Trophoblast cell (in vitro differentiated cells and primary cell): Measurements from ENCODE around the gene ME1.
A peak's percentile ranks its signal among the peaks of the same experiment; 100 is the strongest.
"Not testable (repeated sequence)": the region's sequence is repeated elsewhere in the genome, so short reads cannot be mapped to it uniquely, and the experiment has no call there.

Source experiments
- DNase-seq, 2 donors: peaks; one replicate each; pipeline ENCODE4 v3.0.0-alpha.2; 2016
- H2AFZ ChIP-seq: 2 replicates; pipeline ENCODE4 v1.6.1; 2013; ENCODE audit warnings: low read length, moderate library complexity, mild to moderate bottlenecking; ENCODE audit not compliant: insufficient read depth, poor library complexity
- H2AK5ac ChIP-seq: 2 replicates; pipeline ENCODE4 v1.6.1; 2013; ENCODE audit warnings: mild to moderate bottlenecking, low read length
- H2BK120ac ChIP-seq: 2 replicates; pipeline ENCODE4 v1.6.1; 2013; ENCODE audit warnings: low read length, mild to moderate bottlenecking, moderate library complexity; ENCODE audit not compliant: insufficient read depth, poor library complexity
- H2BK12ac ChIP-seq: 2 replicates; pipeline ENCODE4 v1.6.1; 2013; ENCODE audit warnings: mild to moderate bottlenecking, low read length, moderate library complexity
- H2BK5ac ChIP-seq: 2 replicates; pipeline ENCODE4 v1.6.1; 2013; ENCODE audit warnings: low read length, low read depth, moderate library complexity, mild to moderate bottlenecking; ENCODE audit not compliant: poor library complexity
- H3K14ac ChIP-seq: 2 replicates; pipeline ENCODE4 v1.6.1; 2013; ENCODE audit warnings: mild to moderate bottlenecking, low read length
- H3K18ac ChIP-seq: 2 replicates; pipeline ENCODE4 v1.6.1; 2013; ENCODE audit warnings: mild to moderate bottlenecking, low read length
- H3K23ac ChIP-seq: 2 replicates; pipeline ENCODE4 v1.6.1; 2013; ENCODE audit warnings: low read length
- H3K27ac ChIP-seq: 2 replicates; pipeline ENCODE4 v1.5.1; 2013; ENCODE audit warnings: low read depth, mild to moderate bottlenecking, inconsistent platforms, low read length, moderate library complexity
- H3K27me3 ChIP-seq: 2 replicates; pipeline ENCODE4 v1.6.1; 2013; ENCODE audit warnings: inconsistent platforms, mild to moderate bottlenecking, low read length, moderate library complexity; ENCODE audit not compliant: insufficient read depth
- H3K36me3 ChIP-seq, 2 experiments: 1 replicate in 1 of 2; 2 replicates in 1 of 2; pipeline ENCODE4 v1.6.1; 2013; ENCODE audit warnings: low read length in 2 of 2, mild to moderate bottlenecking in 2 of 2, moderate library complexity in 1 of 2; ENCODE audit not compliant: insufficient read depth in 2 of 2, control insufficient read depth in 1 of 2
- H3K4ac ChIP-seq: 2 replicates; pipeline ENCODE4 v1.6.1; 2013; ENCODE audit warnings: low read depth, mild to moderate bottlenecking, low read length, moderate library complexity
- H3K4me1 ChIP-seq, 2 experiments: 1 replicate in 1 of 2; 2 replicates in 1 of 2; pipeline ENCODE4 v1.6.1; 2013; ENCODE audit warnings: low read length in 2 of 2, mild to moderate bottlenecking in 2 of 2, moderate library complexity in 1 of 2; ENCODE audit not compliant: insufficient read depth in 2 of 2, control insufficient read depth in 1 of 2
- H3K4me2 ChIP-seq: 2 replicates; pipeline ENCODE4 v1.6.1; 2013; ENCODE audit warnings: inconsistent platforms, mild to moderate bottlenecking, low read length, moderate library complexity
- H3K4me3 ChIP-seq: 2 replicates; pipeline ENCODE4 v1.5.1; 2013; ENCODE audit warnings: mild to moderate bottlenecking, low read depth, low read length, inconsistent platforms
- H3K79me1 ChIP-seq: one replicate; pipeline ENCODE4 v1.6.1; 2013; ENCODE audit warnings: low read length
- H3K79me2 ChIP-seq: 2 replicates; pipeline ENCODE4 v1.6.1; 2013; ENCODE audit warnings: low read length, mild to moderate bottlenecking; ENCODE audit not compliant: control insufficient read depth, insufficient read depth, poor library complexity
- H3K9ac ChIP-seq: 2 replicates; pipeline ENCODE4 v1.6.1; 2013; ENCODE audit warnings: mild to moderate bottlenecking, low read length
- H3K9me3 ChIP-seq: 2 replicates; pipeline ENCODE4 v1.6.1; 2013; ENCODE audit warnings: low read depth, mild to moderate bottlenecking, control low read depth, inconsistent platforms, low read length; ENCODE audit not compliant: insufficient read depth
- H4K12ac ChIP-seq: 2 replicates; pipeline ENCODE4 v1.6.1; 2013; ENCODE audit warnings: low read depth, mild to moderate bottlenecking, low read length, moderate library complexity
- H4K8ac ChIP-seq: 2 replicates; pipeline ENCODE4 v1.6.1; 2013; ENCODE audit warnings: low read depth, mild to moderate bottlenecking, low read length, moderate library complexity
- H4K91ac ChIP-seq: one replicate; pipeline ENCODE4 v1.6.1; 2013; ENCODE audit warnings: low read depth, mild to moderate bottlenecking, low read length, moderate library complexity
- WGBS: extraction: QIAGEN DNeasy Blood & Tissue Kit; methylation state at CpG from one replicate; pipeline ENCODE4 v1.1.7; 2013; ENCODE audit warnings: missing lambda C conversion rate; ENCODE audit not compliant: insufficient read length, insufficient coverage; ENCODE audit errors: extremely low coverage; 5-methylcytosine and 5-hydroxymethylcytosine counted together

The ME1 gene

GRCh38 chr6:83462524-83462923, 31.7 kb upstream of the ME1 start:
- H4K91ac ChIP-seq = no peak overlapping the region

GRCh38 chr6:83461438-83461837, 30.6 kb upstream of the ME1 start:
- no peak overlapping the region for H3K4ac ChIP-seq
- no peak overlapping the region for H2BK12ac ChIP-seq
- no peaks in the 10 kb centered on the region for H3K79me1 ChIP-seq
- no peak overlapping the region for H2BK5ac ChIP-seq
- no peak overlapping the region for H3K9ac ChIP-seq
- WGBS = no CpG with 5 or more reads among the region's 1 CpG
- H3K4me2 ChIP-seq = no peak overlapping the region
- no peak overlapping the region for H4K91ac ChIP-seq
- H3K79me2 ChIP-seq = no peaks in the 10 kb centered on the region
- H4K12ac ChIP-seq = no peak overlapping the region
- H3K18ac ChIP-seq = no peak overlapping the region
- no peak overlapping the region for H4K8ac ChIP-seq
- peaks cover 2% of the 10 kb centered on the region for H3K27me3 ChIP-seq
- H3K4me1 ChIP-seq = peaks cover 0 to 2% of the 10 kb centered on the region in 2 experiments
- H3K36me3 ChIP-seq = no peaks in the 10 kb centered on the region
- no peak overlapping the region for H3K27ac ChIP-seq
- H2AK5ac ChIP-seq = no peak overlapping the region
- H3K4me3 ChIP-seq = no peak overlapping the region
- H3K9me3 ChIP-seq = no peaks in the 10 kb centered on the region
- H3K14ac ChIP-seq = no peak overlapping the region
- no peak overlapping the region for H3K23ac ChIP-seq
- no peak overlapping the region for H2BK120ac ChIP-seq
- DNase-seq = no peak
- no peak overlapping the region for H2AFZ ChIP-seq

More at GRCh38 chr6:83462524-83462923, 31.7 kb upstream of the ME1 start:
- H3K79me1 ChIP-seq = no peaks in the 10 kb centered on the region
- H3K9ac ChIP-seq = no peak overlapping the region
- peaks cover 0 to 2% of the 10 kb centered on the region in 2 experiments for H3K4me1 ChIP-seq
- no peak overlapping the region for H2BK12ac ChIP-seq
- H3K14ac ChIP-seq = no peak overlapping the region
- no CpG with 5 or more reads among the region's 1 CpG for whole genome bisulfite sequencing
- H3K4me2 ChIP-seq = peak overlapping the region; percentile 28
- peak in 1 of 2 donors; percentile 4 for DNase-seq
- no peak overlapping the region for H3K4me3 ChIP-seq
- no peak overlapping the region for H2BK120ac ChIP-seq
- no peak overlapping the region for H3K23ac ChIP-seq
- H3K4ac ChIP-seq = no peak overlapping the region
- H3K27me3 ChIP-seq = peaks cover 2% of the 10 kb centered on the region
- H4K8ac ChIP-seq = no peak overlapping the region
- no peaks in the 10 kb centered on the region for H3K9me3 ChIP-seq
- H2AK5ac ChIP-seq = no peak overlapping the region
- H4K12ac ChIP-seq = no peak overlapping the region
- H3K79me2 ChIP-seq = no peaks in the 10 kb centered on the region
- no peak overlapping the region for H3K27ac ChIP-seq
- H3K36me3 ChIP-seq = no peaks in the 10 kb centered on the region
- no peak overlapping the region for H2AFZ ChIP-seq
- no peak overlapping the region for H2BK5ac ChIP-seq
- no peak overlapping the region for H3K18ac ChIP-seq

GRCh38 chr6:83459663-83460062, 28.8 kb upstream of the ME1 start:
- no peak overlapping the region for H3K4me3 ChIP-seq
- H3K4me2 ChIP-seq = no peak overlapping the region
- H3K9me3 ChIP-seq = no peaks in the 10 kb centered on the region
- H3K27me3 ChIP-seq = peaks cover 2% of the 10 kb centered on the region
- no peak overlapping the region for H2AK5ac ChIP-seq
- peaks cover 0 to 2% of the 10 kb centered on the region in 2 experiments for H3K4me1 ChIP-seq
- H2BK120ac ChIP-seq = no peak overlapping the region
- H2AFZ ChIP-seq = no peak overlapping the region
- no peaks in the 10 kb centered on the region for H3K79me1 ChIP-seq
- no peak for DNase-seq
- no peak overlapping the region for H3K23ac ChIP-seq
- no peak overlapping the region for H3K9ac ChIP-seq
- H3K18ac ChIP-seq = no peak overlapping the region
- no peaks in the 10 kb centered on the region for H3K36me3 ChIP-seq
- H2BK12ac ChIP-seq = no peak overlapping the region
- no peak overlapping the region for H4K8ac ChIP-seq
- no peak overlapping the region for H4K91ac ChIP-seq
- H3K14ac ChIP-seq = no peak overlapping the region
- H3K79me2 ChIP-seq = no peaks in the 10 kb centered on the region
- no peak overlapping the region for H3K4ac ChIP-seq
- H3K27ac ChIP-seq = no peak overlapping the region
- no peak overlapping the region for H4K12ac ChIP-seq
- H2BK5ac ChIP-seq = no peak overlapping the region

GRCh38 chr6:83450015-83450414, 19.2 kb upstream of the ME1 start:
- not testable (repeated sequence) for H3K4ac ChIP-seq, H3K18ac ChIP-seq, H2AK5ac ChIP-seq, H3K79me2 ChIP-seq, H2BK12ac ChIP-seq, H3K4me2 ChIP-seq, H3K14ac ChIP-seq, H3K27ac ChIP-seq, H3K4me1 ChIP-seq, H3K23ac ChIP-seq, H3K79me1 ChIP-seq, DNase-seq, H2AFZ ChIP-seq, H3K27me3 ChIP-seq, H4K8ac ChIP-seq, H3K4me3 ChIP-seq, H2BK120ac ChIP-seq, H4K12ac ChIP-seq, H3K9ac ChIP-seq, H3K36me3 ChIP-seq, H2BK5ac ChIP-seq, H4K91ac ChIP-seq, H3K9me3 ChIP-seq
- WGBS = no CpG with 5 or more reads among the region's 6 CpGs
